HG03039 (cell line): Measurements from ENCODE around the gene CCL5.

ENCODE experiments used
- ATAC-seq: cut with Tn5 transposase; IDR thresholded peaks from one replicate; pipeline ENCODE4 v1.9.1; 2021; ENCODE audit warnings: mild to moderate bottlenecking, moderate library complexity; ENCODE audit not compliant: unreplicated experiment

CCL5 gene

GRCh38 chr17:35868737-35869136 is 11.4 kb downstream of the CCL5 start, which contains the start of gene HEATR9:
Gene HEATR9, minus strand, starts transcription at chr17:35868891. Its CDS starts 149 bp downstream, at chr17:35868742.
- ATAC-seq: no peak

GRCh38 chr17:35867574-35867973 is 12.6 kb downstream of the CCL5 start:
- no peak for ATAC-seq

- no peak for ATAC-seq
Observed at GRCh38 chr17:35866341-35866950, 13.7 kb downstream of the CCL5 start.

GRCh38 chr17:35865412-35866340 is 14.5 kb downstream of the CCL5 start:
- no peak for ATAC-seq

GRCh38 chr17:35864853-35865252 is 15.3 kb downstream of the CCL5 start:
- ATAC-seq: no peak

- no peak for ATAC-seq
Observed at GRCh38 chr17:35856603-35857002, 23.6 kb downstream of the CCL5 start.

- no peak for ATAC-seq
Observed at GRCh38 chr17:35855965-35856364, 24.2 kb downstream of the CCL5 start.

GRCh38 chr17:35849469-35850348 is 30.5 kb downstream of the CCL5 start:
- ATAC-seq: no peak

- no peak for ATAC-seq
Observed at GRCh38 chr17:35847633-35848373, 32.4 kb downstream of the CCL5 start.

- no peak for ATAC-seq
Observed at GRCh38 chr17:35847006-35847405, 33.2 kb downstream of the CCL5 start.

GRCh38 chr17:35846055-35846809 is 33.9 kb downstream of the CCL5 start:
- ATAC-seq: no peak

GRCh38 chr17:35844547-35844946 is 35.6 kb downstream of the CCL5 start:
- no peak for ATAC-seq

GRCh38 chr17:35843698-35844097 is 36.5 kb downstream of the CCL5 start:
- ATAC-seq: no peak

- ATAC-seq: no peak
Observed at GRCh38 chr17:35842239-35842638, 37.9 kb downstream of the CCL5 start.

- ATAC-seq: no peak
Observed at GRCh38 chr17:35841505-35841904, 38.7 kb downstream of the CCL5 start.

- ATAC-seq: no peak
Observed at GRCh38 chr17:35841101-35841500, 39.1 kb downstream of the CCL5 start.

GRCh38 chr17:35825206-35825605 is 55.0 kb downstream of the CCL5 start:
- no peak for ATAC-seq
